CD4-positive, alpha-beta memory T cell (primary cell): Measurements from ENCODE around the gene EI24. TPM values are rescaled to one million over a fixed set of nuclear protein-coding genes. Genes with fewer than 3 reads are reported as not detected.
A peak's percentile ranks its signal among the peaks of the same experiment; 100 is the strongest.
"Not testable (repeated sequence)": the region's sequence is repeated elsewhere in the genome, so short reads cannot be mapped to it uniquely, and the experiment has no call there.

Experiments
- CTCF ChIA-PET: fragments of 350-600 bp; sonication (Branson Sonifier 250); formaldehyde crosslinking; loops from one replicate; lab custom pipeline; 2021; ENCODE audit warnings: inconsistent platforms; ENCODE audit not compliant: partially characterized antibody; lab: Charles Lee
- POLR2A ChIA-PET: fragments of 350-600 bp; sonication (Branson Sonifier 250); formaldehyde crosslinking; loops from one replicate; lab custom pipeline; 2021; ENCODE audit not compliant: partially characterized antibody; lab: Charles Lee
- DNase-seq, 5 donors: peaks; one replicate each; pipeline versions ENCODE4 v3.0.0 to v3.0.0-alpha.2; 2020 to 2022; ENCODE audit warnings: mixed read lengths in 1 of 5
- H3K27ac ChIP-seq: one replicate; pipeline ENCODE4 v1.7.0; 2013; ENCODE audit warnings: low read depth, low read length
- H3K27me3 ChIP-seq: 2 replicates; pipeline ENCODE4 v1.7.0; 2013; ENCODE audit warnings: mild to moderate bottlenecking, low read length, moderate library complexity; ENCODE audit not compliant: insufficient read depth
- H3K36me3 ChIP-seq: 2 replicates; pipeline ENCODE4 v1.7.0; 2013; ENCODE audit warnings: mild to moderate bottlenecking, low read length, moderate library complexity; ENCODE audit not compliant: insufficient read depth
- H3K4me1 ChIP-seq: 2 replicates; pipeline ENCODE4 v1.7.0; 2013; ENCODE audit warnings: mild to moderate bottlenecking, low read length, moderate library complexity; ENCODE audit not compliant: insufficient read depth
- H3K4me3 ChIP-seq, 2 donors: one replicate each; pipeline ENCODE4 v1.7.0; 2013; ENCODE audit warnings: low read length in 2 of 2, mild to moderate bottlenecking in 1 of 2
- H3K9me3 ChIP-seq, 2 donors: one replicate each; pipeline ENCODE4 v1.7.0; 2013; ENCODE audit warnings: low read length in 2 of 2, control low read depth in 1 of 2; ENCODE audit not compliant: control insufficient read depth in 1 of 2
- H3K27ac Mint-ChIP-seq, 7 donors: one replicate each; pipeline ENCODE4 v1.8.0; 2020 to 2021; ENCODE audit warnings: mixed read lengths in 7 of 7, mild to moderate bottlenecking in 6 of 7, inconsistent platforms in 3 of 7, moderate library complexity in 3 of 7
- H3K27me3 Mint-ChIP-seq, 2 donors: one replicate each; pipeline ENCODE4 v1.8.0; 2020 to 2021; ENCODE audit warnings: mixed read lengths in 2 of 2
- H3K36me3 Mint-ChIP-seq, 2 donors: one replicate each; pipeline ENCODE4 v1.8.0; 2020 to 2021; ENCODE audit warnings: mixed read lengths in 2 of 2, inconsistent platforms in 1 of 2, mild to moderate bottlenecking in 1 of 2
- H3K4me1 Mint-ChIP-seq, 4 donors: one replicate each; pipeline ENCODE4 v1.8.0; 2020 to 2021; ENCODE audit warnings: mixed read lengths in 4 of 4, mild to moderate bottlenecking in 1 of 4
- H3K4me3 Mint-ChIP-seq, 8 donors: one replicate each; pipeline ENCODE4 v1.8.0; 2020 to 2021; ENCODE audit warnings: mixed read lengths in 8 of 8, mild to moderate bottlenecking in 7 of 8, moderate library complexity in 6 of 8, inconsistent platforms in 3 of 8
- H3K9me3 Mint-ChIP-seq, 8 donors: one replicate each; pipeline ENCODE4 v1.8.0; 2020 to 2021; ENCODE audit warnings: mixed read lengths in 8 of 8, mild to moderate bottlenecking in 5 of 8, inconsistent platforms in 3 of 8, moderate library complexity in 1 of 8
- intact Hi-C: fragments of 100-400 bp; cut with micrococcal nuclease; formaldehyde crosslinking; loops from one replicate; pipeline ENCODE4 v1.15.1; 2023
- polyA plus RNA-seq, 2 donors: library from polyadenylated mRNA; unstranded; fragments of 300-500 nt; fragmentation: Illumina TruSeq; gene quantifications; one replicate each; pipeline ENCODE4 v1.2.3, GENCODE V29; 2021
- total RNA-seq, 2 experiments: library from RNA; stranded (reverse); gene quantifications; one replicate each; pipeline ENCODE4 v1.2.3, GENCODE V29; 2021

The EI24 gene
- total and polyA plus RNA-seq, 4 experiments from 2014 or later = 35.5 to 61.2 (median 48.1) TPM

DNA sequence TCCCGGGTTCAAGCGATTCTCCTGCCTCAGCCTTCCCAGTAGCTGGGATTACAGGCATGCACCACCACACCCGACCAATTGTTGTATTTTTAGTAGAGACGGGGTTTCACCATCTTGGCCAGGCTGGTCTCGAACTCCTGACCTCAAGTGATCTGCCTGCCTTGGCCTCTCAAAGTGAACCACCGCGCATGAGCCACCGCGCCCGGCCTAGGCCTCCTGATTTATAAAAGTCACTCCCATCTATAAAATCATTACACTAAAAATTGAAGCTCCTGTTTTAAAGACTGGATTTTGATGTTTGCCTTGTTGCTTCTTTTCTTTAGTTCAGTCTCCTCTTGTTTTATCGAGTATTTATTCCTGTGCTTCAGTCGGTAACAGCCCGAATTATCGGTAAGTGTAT lies 7.9 kb downstream of the EI24 start:
- H3K9me3 Mint-ChIP-seq, H3K9me3 ChIP-seq, H3K4me3 ChIP-seq, CTCF ChIA-PET, H3K4me1 Mint-ChIP-seq, H3K27ac ChIP-seq, H3K27me3 ChIP-seq, intact Hi-C loops, POLR2A ChIA-PET, H3K27me3 Mint-ChIP-seq, DNase-seq, H3K4me1 ChIP-seq: not testable (repeated sequence)
- H3K27ac Mint-ChIP-seq = peak overlapping the region in 1 of 7 donors; percentile 60
- peak overlapping the region in 1 of 8 donors; percentile 31 for H3K4me3 Mint-ChIP-seq
- H3K36me3 ChIP-seq = peaks cover 67% of the 10 kb centered on the region
- H3K36me3 Mint-ChIP-seq = peaks cover 51 to 67% of the 10 kb centered on the region in 2 donors

DNA sequence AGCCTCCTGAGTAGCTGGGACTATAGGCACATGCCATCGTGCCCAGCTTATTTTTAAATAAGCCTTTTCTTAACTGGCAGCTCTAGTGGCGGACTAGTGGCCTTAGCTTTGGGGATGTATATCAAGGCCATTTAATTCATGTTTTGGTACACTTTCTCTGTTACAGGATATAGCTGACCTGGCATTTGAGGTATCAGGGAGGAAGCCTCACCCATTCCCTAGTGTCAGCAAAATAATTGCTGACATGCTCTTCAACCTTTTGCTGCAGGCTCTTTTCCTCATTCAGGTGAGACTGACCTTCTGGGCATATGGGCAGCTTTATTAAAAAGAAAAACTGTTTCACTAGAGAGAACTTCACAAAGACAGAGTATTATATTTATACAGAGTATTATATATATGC lies 9.5 kb downstream of the EI24 start:
- H3K4me1 ChIP-seq = no peaks in the 10 kb centered on the region
- no peak overlapping the region for H3K27ac Mint-ChIP-seq
- POLR2A ChIA-PET = interaction anchor here (1.4 kb wide), 1 partner anchor 14 kb away, joined by 9 read pairs; the partner anchor contains the start of gene STT3A
- intact Hi-C loops = no loop called here
- no peaks in the 10 kb centered on the region for H3K27me3 Mint-ChIP-seq
- no peak for DNase-seq
- H3K36me3 ChIP-seq = peaks cover 78% of the 10 kb centered on the region
- CTCF ChIA-PET = interaction anchor here (1.1 kb wide), 1 partner anchor 10 kb away, joined by 3 read pairs; no protein-coding TSS in a partner anchor
- H3K4me1 Mint-ChIP-seq = peaks cover 0 to 2% (median 0%) of the 10 kb centered on the region in 4 donors
- no peak overlapping the region for H3K4me3 Mint-ChIP-seq
- H3K27me3 ChIP-seq = no peaks in the 10 kb centered on the region
- H3K4me3 ChIP-seq = no peak overlapping the region
- H3K9me3 ChIP-seq = no peaks in the 10 kb centered on the region
- peaks cover 53 to 73% of the 10 kb centered on the region in 2 donors for H3K36me3 Mint-ChIP-seq
- no peak overlapping the region for H3K27ac ChIP-seq
- no peaks in the 10 kb centered on the region for H3K9me3 Mint-ChIP-seq

DNA sequence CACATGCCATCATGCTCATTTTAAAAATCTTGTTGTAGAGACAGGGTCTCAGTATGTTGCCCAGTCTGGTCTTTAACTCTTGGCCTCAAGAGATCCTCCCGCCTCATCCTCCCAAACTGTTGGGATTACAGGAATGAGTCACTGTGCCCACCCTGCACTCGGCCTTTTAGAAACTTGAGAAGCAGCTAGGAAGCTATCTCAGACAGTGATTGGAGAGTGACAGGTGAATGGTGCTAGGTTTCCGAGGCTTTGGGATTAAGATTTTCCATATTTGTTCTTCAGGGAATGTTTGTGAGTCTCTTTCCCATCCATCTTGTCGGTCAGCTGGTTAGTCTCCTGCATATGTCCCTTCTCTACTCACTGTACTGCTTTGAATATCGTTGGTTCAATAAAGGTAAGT lies 10.5 kb downstream of the EI24 start:
- Histone ChIP-seq H3K27me3 (no peaks in the 10 kb centered on the region), H3K4me3 (no peak overlapping the region), H3K4me1 (no peaks in the 10 kb centered on the region), H3K27ac (no peak overlapping the region), H3K9me3 (no peaks in the 10 kb centered on the region), H3K36me3 (peaks cover 77% of the 10 kb centered on the region)
- ChIA-PET POLR2A (interaction anchor here (1.7 to 2.0 kb wide), 2 partner anchors 10 to 12 kb away, joined by 5 read pairs; partner anchors contain the start of gene STT3A), CTCF (interaction anchor here (0.8 to 1.2 kb wide), 3 partner anchors 10 to 12 kb away, joined by 3 read pairs; partner anchors contain the start of gene EI24)
- Mint-ChIP-seq H3K4me3 (no peak overlapping the region), H3K9me3 (no peaks in the 10 kb centered on the region), H3K27ac (no peak overlapping the region), H3K36me3 (peaks cover 58 to 74% of the 10 kb centered on the region in 2 donors), H3K27me3 (no peaks in the 10 kb centered on the region), H3K4me1 (no peaks in the 10 kb centered on the region)
- intact Hi-C loops = no loop called here
- DNase-seq = no peak

DNA sequence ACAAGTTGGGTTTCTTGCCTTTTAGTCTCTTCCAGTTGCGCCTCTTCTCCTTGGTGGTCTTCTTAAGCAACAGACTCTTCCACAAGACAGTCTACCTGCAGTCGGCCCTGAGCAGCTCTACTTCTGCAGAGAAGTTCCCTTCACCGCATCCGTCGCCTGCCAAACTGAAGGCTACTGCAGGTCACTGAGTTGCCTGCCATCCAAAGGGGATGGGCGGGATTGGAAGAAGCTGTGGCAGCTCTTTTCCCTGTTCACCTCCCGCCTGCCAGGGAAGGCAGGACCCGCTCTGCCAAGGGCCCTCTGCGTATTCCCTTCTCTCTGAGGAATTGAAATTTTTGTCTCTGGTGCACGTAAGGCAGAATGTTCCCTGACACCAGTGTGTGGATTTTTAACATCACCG lies 14.2 kb downstream of the EI24 start:
- H3K27ac ChIP-seq = no peak overlapping the region
- H3K27me3 Mint-ChIP-seq = no peaks in the 10 kb centered on the region
- no peaks in the 10 kb centered on the region for H3K27me3 ChIP-seq
- no peak overlapping the region for H3K4me3 Mint-ChIP-seq
- H3K4me1 ChIP-seq = no peaks in the 10 kb centered on the region
- POLR2A ChIA-PET = interaction anchor here (0.6 to 3.0 kb wide), 3 partner anchors 9 to 38 kb away, joined by 3 to 13 read pairs (median 6); partner anchors contain the start of genes EI24 and STT3A
- H3K4me3 ChIP-seq = no peak overlapping the region
- peak overlapping the region in 1 of 7 donors; percentile 73 for H3K27ac Mint-ChIP-seq
- CTCF ChIA-PET = interaction anchor here (0.8 kb wide), 1 partner anchor 14 kb away, joined by 3 read pairs; the partner anchor contains the start of gene EI24
- H3K36me3 Mint-ChIP-seq = peaks cover 31 to 42% of the 10 kb centered on the region in 2 donors
- intact Hi-C loops = no loop called here
- H3K9me3 Mint-ChIP-seq = no peaks in the 10 kb centered on the region
- H3K9me3 ChIP-seq = no peaks in the 10 kb centered on the region
- peaks cover 47% of the 10 kb centered on the region for H3K36me3 ChIP-seq
- H3K4me1 Mint-ChIP-seq = peaks cover 0 to 1% (median under 1%) of the 10 kb centered on the region in 4 donors
- DNase-seq = no peak

DNA sequence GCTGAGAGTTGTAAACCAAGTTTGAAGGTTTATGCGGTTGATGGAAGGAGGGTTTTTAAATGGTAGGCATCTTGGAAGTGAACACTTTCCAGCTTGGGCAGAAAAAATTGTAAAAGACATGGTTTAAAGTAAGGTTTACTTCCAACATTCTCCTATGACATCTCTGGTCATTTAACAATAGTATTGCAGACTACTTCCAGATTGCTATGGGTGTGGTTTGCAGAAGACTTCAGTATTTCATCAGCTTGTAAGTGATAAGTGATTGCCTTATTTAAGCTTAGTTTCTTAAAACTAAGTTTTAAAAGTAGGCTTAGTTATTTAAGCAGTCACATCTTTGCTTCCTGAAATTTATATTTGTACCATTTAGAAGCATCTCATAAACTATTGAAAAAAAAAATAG lies 16.2 kb downstream of the EI24 start:
- Mint-ChIP-seq H3K36me3 (peaks cover 23 to 30% of the 10 kb centered on the region in 2 donors), H3K4me3 (no peak overlapping the region), H3K9me3 (no peaks in the 10 kb centered on the region), H3K4me1 (peaks cover 0 to 2% (median under 1%) of the 10 kb centered on the region in 4 donors), H3K27ac (peak overlapping the region in 1 of 7 donors; percentile 5), H3K27me3 (no peaks in the 10 kb centered on the region)
- CTCF ChIA-PET = no interaction called here
- intact Hi-C loops = no loop called here
- Histone ChIP-seq H3K27me3 (no peaks in the 10 kb centered on the region), H3K36me3 (peaks cover 33% of the 10 kb centered on the region), H3K9me3 (no peaks in the 10 kb centered on the region), H3K27ac (no peak overlapping the region), H3K4me3 (no peak overlapping the region), H3K4me1 (no peaks in the 10 kb centered on the region)
- DNase-seq = no peak
- POLR2A ChIA-PET = no interaction called here

DNA sequence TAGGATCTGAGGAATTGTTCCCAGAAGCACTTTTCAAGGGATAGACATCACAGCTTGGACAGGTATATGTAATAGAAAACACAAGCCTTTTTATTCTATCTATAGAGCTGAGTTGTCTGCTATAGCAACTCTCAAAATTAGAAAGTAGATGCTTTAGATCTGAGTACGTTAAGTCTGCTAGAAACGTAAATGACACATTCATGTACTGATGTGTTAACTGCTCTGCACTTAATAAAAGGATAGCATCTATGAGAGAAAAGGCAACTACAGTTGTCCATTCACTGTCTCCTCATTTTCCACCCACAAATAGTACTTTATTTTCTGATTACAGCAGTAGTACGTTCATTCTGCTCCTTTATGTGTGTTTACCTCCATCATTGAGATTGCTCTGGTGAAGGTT lies 17.3 kb downstream of the EI24 start:
- H3K36me3 Mint-ChIP-seq = peaks cover 18 to 24% of the 10 kb centered on the region in 2 donors
- intact Hi-C loops = no loop called here

DNA sequence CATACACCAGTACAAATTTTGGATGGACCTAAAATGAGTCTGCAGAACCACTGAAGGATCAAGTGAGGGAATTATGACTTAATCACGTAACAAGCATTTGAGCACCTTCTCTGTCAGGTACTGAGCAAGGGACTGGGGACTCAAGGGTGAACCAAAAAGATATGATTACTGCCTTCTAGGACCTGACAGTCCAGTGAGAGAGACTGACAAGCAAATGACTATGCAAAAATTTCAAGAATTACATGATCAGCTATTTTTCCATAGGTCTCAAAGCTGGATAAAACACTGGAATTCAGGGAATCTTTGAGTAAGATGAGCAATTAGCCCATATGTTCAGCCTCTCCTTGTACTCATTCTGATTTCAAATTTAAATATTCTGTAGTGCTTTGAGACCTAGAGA lies 18.2 kb downstream of the EI24 start:
- Histone ChIP-seq H3K36me3 (peaks cover 21% of the 10 kb centered on the region), H3K4me1 (peaks cover 7% of the 10 kb centered on the region), H3K9me3 (no peaks in the 10 kb centered on the region), H3K27ac (no peak overlapping the region), H3K4me3 (no peak overlapping the region), H3K27me3 (no peaks in the 10 kb centered on the region)
- no peak overlapping the region for H3K4me3 Mint-ChIP-seq
- H3K9me3 Mint-ChIP-seq = no peaks in the 10 kb centered on the region
- no peaks in the 10 kb centered on the region for H3K27me3 Mint-ChIP-seq
- H3K4me1 Mint-ChIP-seq = peaks cover 3 to 14% (median 10%) of the 10 kb centered on the region in 4 donors
- intact Hi-C loops = no loop called here
- ChIA-PET POLR2A (no interaction called here), CTCF (interaction anchor here (1.5 kb wide), 1 partner anchor 17 kb away, joined by 4 read pairs; no protein-coding TSS in a partner anchor)
- DNase-seq = no peak
- H3K27ac Mint-ChIP-seq = no peak overlapping the region
- peaks cover 18 to 24% of the 10 kb centered on the region in 2 donors for H3K36me3 Mint-ChIP-seq

More for the DNA sequence above, 17.3 kb downstream of the EI24 start:
- H3K27me3 Mint-ChIP-seq = no peaks in the 10 kb centered on the region
- no peaks in the 10 kb centered on the region for H3K9me3 Mint-ChIP-seq
- no peak overlapping the region for H3K27ac Mint-ChIP-seq
- Histone ChIP-seq H3K4me1 (peaks cover 6% of the 10 kb centered on the region), H3K36me3 (peaks cover 27% of the 10 kb centered on the region), H3K4me3 (no peak overlapping the region), H3K9me3 (no peaks in the 10 kb centered on the region), H3K27ac (no peak overlapping the region), H3K27me3 (no peaks in the 10 kb centered on the region)
- POLR2A ChIA-PET = interaction anchor here (1.1 kb wide), 1 partner anchor 17 kb away, joined by 5 read pairs; no protein-coding TSS in a partner anchor
- DNase-seq = no peak
- peaks cover 3 to 5% (median 5%) of the 10 kb centered on the region in 4 donors for H3K4me1 Mint-ChIP-seq
- CTCF ChIA-PET = interaction anchor here (1.5 kb wide), 1 partner anchor 16 kb away, joined by 4 read pairs; no protein-coding TSS in a partner anchor
- no peak overlapping the region for H3K4me3 Mint-ChIP-seq
